Ovary (tissue), 9 donors: ENCODE data around the gene HDLBP. TPM values are rescaled to one million over a fixed set of nuclear protein-coding genes. Genes with fewer than 3 reads are reported as not detected.
A peak's percentile ranks its signal among the peaks of the same experiment; 100 is the strongest.

ENCODE experiments used
- DNase-seq, 5 donors: peaks; one replicate each; pipeline ENCODE4 v3.0.0-alpha.2; 2019 to 2020
- H3K27ac ChIP-seq, 2 donors: fragments of 200-600 bp; one replicate each; pipeline versions ENCODE4 v1.5.1 to v1.8.0; 2019 to 2022
- H3K27me3 ChIP-seq: fragments of 200-600 bp; one replicate; pipeline ENCODE4 v1.8.0; 2022
- H3K36me3 ChIP-seq: fragments of 200-600 bp; sonication (generic); one replicate; pipeline ENCODE4 v1.5.1; 2019
- H3K4me1 ChIP-seq: one replicate; pipeline ENCODE4 v1.8.1; 2013; ENCODE audit warnings: mild to moderate bottlenecking, moderate library complexity; ENCODE audit not compliant: insufficient read depth
- H3K4me3 ChIP-seq: fragments of 200-600 bp; sonication (generic); one replicate; pipeline ENCODE4 v1.5.1; 2017
- H3K9me3 ChIP-seq, 2 donors: fragments of 200-600 bp in 1 of 2; sonication (generic) in 1 of 2; one replicate each; pipeline versions ENCODE4 v1.5.1 to v1.8.1; 2013 to 2019; ENCODE audit warnings: mild to moderate bottlenecking in 1 of 2, moderate library complexity in 1 of 2
- CTCF ChIP-seq, 3 donors: fragments of 450-650 bp in 2 of 3; fragments of 200-600 bp in 1 of 3; IDR thresholded peaks; one replicate each; pipeline versions ENCODE4 v1.5.1 to v1.8.0; 2016 to 2022; ENCODE audit warnings: antibody characterized with exemption in 3 of 3, mild to moderate bottlenecking in 1 of 3
- EP300 ChIP-seq: sonication (generic); formaldehyde crosslinking; IDR thresholded peaks from one replicate; pipeline ENCODE4 v1.6.1; 2017; ENCODE audit warnings: antibody characterized with exemption
- POLR2A ChIP-seq: fragments of 450-650 bp; IDR thresholded peaks from one replicate; pipeline ENCODE4 v1.6.1; 2017; ENCODE audit warnings: antibody characterized with exemption, mild to moderate bottlenecking, moderate library complexity
- WGBS, 3 donors: extraction: QIAGEN DNeasy Blood & Tissue Kit in 1 of 3; methylation state at CpG; one replicate each; pipeline versions ENCODE4 v1.1.5 to v1.1.7; 2013 to 2017; 5-methylcytosine and 5-hydroxymethylcytosine counted together
- intact Hi-C, 4 donors: fragments of 100-400 bp; cut with DNase I; formaldehyde crosslinking; loops; one replicate each; pipeline versions ENCODE4 v1.11.0 to v1.15.1; 2022 to 2023
- polyA plus RNA-seq, 2 donors: library from polyadenylated mRNA; stranded (reverse); fragments of 200-250 nt in 1 of 2; fragments of 350-450 nt in 1 of 2; fragmentation: Illumina TruSeq in 1 of 2; extraction: RNeasy Lipid Tissue Mini Kit (QIAGEN cat#74804) in 1 of 2; gene quantifications; one replicate each; pipeline ENCODE4 v1.2.3, GENCODE V29; 2013 to 2014
- total RNA-seq, 7 donors: library from RNA; depleted of rRNA in 2 of 7; stranded (reverse); fragments of >200 nt in 2 of 7; fragmentation: NEBNext Ultra II Directional in 3 of 7; extraction: Animal tissue kit (Norgen Biotek cat#: 25700) in 3 of 7; gene quantifications; one replicate each; pipeline versions ENCODE4 v1.1.0 to v1.2.4, GENCODE V29; 2016 to 2023
- donor health status: DM: no; HTN: no; CAD: no; lungs with moderate emphysema.
- donor health status: DM: no; HTN: no; CAD: no.
- donor health status: Bipolar disorder and iron deficiency.
- donor health status: DM: yes; HTN: yes; CAD: no.
- donor health status: DM: no; HTN: no; CAD: no.
- donor health status: DM: yes; HTN: yes; CAD: no.

Gene HDLBP
- total and polyA plus RNA-seq, 9 donors: 145 to 616 (median 359) TPM

DNA sequence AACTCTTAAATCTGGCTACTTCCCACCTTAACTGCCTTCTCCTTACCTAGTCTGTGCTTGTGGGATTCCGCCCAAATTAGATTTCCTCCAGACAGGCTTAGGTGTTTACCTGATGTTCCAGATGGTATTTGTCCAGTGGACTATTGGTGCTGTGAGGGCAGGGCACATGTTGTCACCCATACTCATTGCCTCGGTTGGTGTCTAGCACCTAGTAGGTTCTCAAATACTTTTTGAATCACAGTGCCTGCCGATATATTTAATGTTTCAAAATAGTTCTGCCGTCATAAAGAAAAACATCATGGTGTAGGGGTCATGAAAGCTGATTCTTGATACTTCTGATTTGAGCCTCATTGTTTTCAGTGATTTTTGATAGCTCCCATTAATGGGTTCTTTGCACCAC lies 1.4 kb upstream of the HDLBP start:
- no peak for TF ChIP-seq CTCF (IDR thresholded peaks at IDR 0.05)
- no peak for TF ChIP-seq EP300
- TF ChIP-seq POLR2A: no peak
- no peak for DNase-seq
- no peaks in the 10 kb centered on the region for H3K9me3 ChIP-seq
- H3K27me3 ChIP-seq: no peaks in the 10 kb centered on the region
- 4 to 7% (median 7%) methylated on average over 4 of the region's 4 CpGs for WGBS, 3 donors
- peak overlapping the region in 1 of 2 donors; percentile 94 for H3K27ac ChIP-seq
- peaks cover 18% of the 10 kb centered on the region for H3K4me1 ChIP-seq
- peak overlapping the region; percentile 62 for H3K4me3 ChIP-seq
- no peaks in the 10 kb centered on the region for H3K36me3 ChIP-seq
- intact Hi-C loops: no loop called here

DNA sequence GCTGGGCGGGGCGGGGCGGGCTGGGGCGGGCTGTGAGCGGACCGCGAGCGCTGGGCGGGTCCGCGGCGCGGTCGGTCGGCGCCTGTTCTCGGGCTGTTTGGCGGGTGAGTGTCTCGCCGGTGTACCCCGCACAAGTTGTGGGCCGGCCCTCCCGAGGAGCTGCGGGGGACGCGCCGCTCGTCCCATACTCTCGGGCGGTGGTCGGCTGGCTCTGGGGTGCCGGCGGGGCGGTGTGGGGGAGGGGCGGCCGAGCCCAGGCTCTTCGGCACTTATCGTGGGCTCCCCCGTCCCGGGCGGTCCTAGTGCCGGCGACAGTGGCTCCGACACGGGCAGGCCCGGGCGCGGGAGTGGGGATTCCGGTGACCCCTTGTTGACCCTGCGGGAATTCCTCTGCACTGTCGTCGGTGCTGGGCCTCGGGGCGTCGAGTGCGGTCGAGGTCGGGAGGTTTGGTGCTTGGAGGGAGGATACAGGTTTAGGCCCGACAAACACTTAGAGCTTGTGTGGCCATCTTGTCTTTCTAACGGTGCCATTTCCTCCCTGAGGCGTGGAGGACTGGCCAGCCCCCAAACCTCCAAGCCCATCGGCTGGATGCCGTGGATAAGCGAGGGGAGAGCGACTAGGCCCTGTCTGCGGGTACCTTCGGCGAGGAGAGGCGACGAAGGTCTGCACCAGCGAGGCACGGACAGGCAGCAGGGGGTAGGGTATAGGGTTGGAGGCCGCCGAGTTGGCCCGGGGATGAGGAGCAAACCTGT lies 583 bp upstream of the HDLBP start, which contains the start of gene SEPTIN2:
Gene SEPTIN2, plus strand, starts transcription at position 47 of the 753 bp plus-strand sequence. CDS start 8,308 bp downstream, outside the sequence.
- no peak for TF ChIP-seq CTCF (IDR thresholded peaks at IDR 0.05)
- TF ChIP-seq POLR2A: peak; percentile 75
- Histone ChIP-seq H3K36me3 (no peaks in the 10 kb centered on the region), H3K9me3 (no peaks in the 10 kb centered on the region), H3K27me3 (no peaks in the 10 kb centered on the region), H3K4me3 (peak within 1 kb of the TSS; percentile 79), H3K27ac (peak within 1 kb of the TSS; percentile 94 to 99), H3K4me1 (peaks cover 18% of the 10 kb centered on the region)
- intact Hi-C loops: loop anchor here in 1 of 4 donors (2.0 kb wide), 1 partner anchor 41 kb away; the partner anchor contains the start of gene FARP2
- WGBS, 3 donors: 0 to 1% (median 0%) methylated on average over 22 to 75 of the region's 75 CpGs
- peak in 2 of 5 donors; percentile 77 to 85 for DNase-seq

- Histone ChIP-seq H3K9me3 (no peaks in the 10 kb centered on the region), H3K4me3 (peak overlapping the region; percentile 79), H3K4me1 (peaks cover 17% of the 10 kb centered on the region), H3K27me3 (no peaks in the 10 kb centered on the region), H3K36me3 (no peaks in the 10 kb centered on the region), H3K27ac (peak overlapping the region; percentile 94 to 99)
- no peak for TF ChIP-seq POLR2A
- TF ChIP-seq CTCF (IDR thresholded peaks at IDR 0.05): no peak
- no peak for TF ChIP-seq EP300
- 3 to 8% (median 4%) methylated on average over 20 to 38 of the region's 38 CpGs for WGBS, 3 donors
- no peak for DNase-seq
- intact Hi-C loops: loop anchor here in 1 of 4 donors (2.0 kb wide), 1 partner anchor 42 kb away; the partner anchor contains the start of gene FARP2
These were observed 1.0 kb downstream of the HDLBP start for GRCh38 chr2:241314226-241315092.

DNA sequence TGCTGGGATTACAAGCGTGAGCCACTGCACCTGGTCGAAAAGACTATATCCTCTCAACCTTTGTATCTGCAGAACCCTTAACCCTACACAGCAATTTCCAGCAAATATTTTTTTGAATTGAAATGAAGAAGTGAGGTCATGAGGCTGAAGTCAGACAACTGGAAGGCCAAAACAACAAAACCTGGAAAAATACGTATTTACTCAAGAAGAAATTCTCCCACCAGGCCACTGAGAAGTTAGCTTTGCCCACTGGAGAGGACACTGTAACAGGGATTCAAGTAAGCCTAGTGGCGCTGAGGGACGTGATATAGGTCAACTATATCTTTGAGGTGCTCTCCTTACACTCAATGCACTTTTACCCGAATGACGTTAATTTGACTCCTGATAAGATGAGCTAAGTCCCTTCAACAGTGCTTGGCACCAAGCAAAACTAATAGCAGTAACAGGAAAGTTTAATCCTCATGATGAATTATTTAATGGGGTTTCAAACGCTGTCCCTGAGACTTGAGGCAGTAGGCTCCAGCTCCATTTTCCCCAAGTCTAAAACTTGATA lies 1.9 kb downstream of the HDLBP start:
- TF ChIP-seq CTCF (IDR thresholded peaks at IDR 0.05) (no peak), POLR2A (no peak), EP300 (no peak)
- H3K4me3 ChIP-seq: no peak overlapping the region
- WGBS, 3 donors: 85 to 89% (median 87%) methylated on average over 8 of the region's 8 CpGs
- intact Hi-C loops: loop anchor here in 1 of 4 donors (2.0 kb wide), 1 partner anchor 43 kb away; the partner anchor contains the start of gene FARP2
- H3K36me3 ChIP-seq: no peaks in the 10 kb centered on the region
- H3K4me1 ChIP-seq: peaks cover 18% of the 10 kb centered on the region
- H3K27ac ChIP-seq: no peak overlapping the region
- H3K9me3 ChIP-seq: no peaks in the 10 kb centered on the region
- no peaks in the 10 kb centered on the region for H3K27me3 ChIP-seq
- DNase-seq: no peak
